DOHH2 (cell line): ENCODE data around the gene ANGPTL1.

Source experiments
- EZH2phosphoT487 ChIP-seq: fragments of 200-600 bp; sonication (generic); IDR thresholded peaks from 2 replicates; pipeline ENCODE4 v1.6.1; 2017; ENCODE audit warnings: borderline replicate concordance, mild to moderate bottlenecking, antibody characterized with exemption, low read length, moderate library complexity, mixed read lengths
- TF ChIP-seq, protein P1 (sequence below): fragments of 200-600 bp; sonication (generic); IDR thresholded peaks from one replicate; pipeline ENCODE4 v1.5.1; 2014; ENCODE audit warnings: antibody characterized with exemption, mild to moderate bottlenecking, low read depth, low read length; ENCODE audit not compliant: poor library complexity, severe bottlenecking

DNA sequence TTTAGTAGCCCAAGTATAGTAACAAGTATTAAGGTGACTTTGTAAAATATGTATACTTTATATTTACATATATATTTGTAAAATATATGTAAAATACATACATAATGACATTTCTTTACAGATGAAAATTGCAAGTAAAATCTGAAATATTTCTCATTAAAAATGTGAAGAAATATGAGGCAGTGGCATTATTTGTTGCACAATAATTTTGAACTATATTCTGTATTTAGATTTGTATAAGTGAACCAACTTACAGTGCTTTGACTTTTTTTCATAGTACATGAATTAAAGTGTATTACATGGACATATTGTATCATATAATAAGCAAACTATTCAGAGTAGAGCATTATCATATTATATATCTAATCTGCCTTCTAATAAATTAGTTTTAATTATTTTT lies 60.3 kb downstream of the ANGPTL1 start:
- TF ChIP-seq, protein P1, sequence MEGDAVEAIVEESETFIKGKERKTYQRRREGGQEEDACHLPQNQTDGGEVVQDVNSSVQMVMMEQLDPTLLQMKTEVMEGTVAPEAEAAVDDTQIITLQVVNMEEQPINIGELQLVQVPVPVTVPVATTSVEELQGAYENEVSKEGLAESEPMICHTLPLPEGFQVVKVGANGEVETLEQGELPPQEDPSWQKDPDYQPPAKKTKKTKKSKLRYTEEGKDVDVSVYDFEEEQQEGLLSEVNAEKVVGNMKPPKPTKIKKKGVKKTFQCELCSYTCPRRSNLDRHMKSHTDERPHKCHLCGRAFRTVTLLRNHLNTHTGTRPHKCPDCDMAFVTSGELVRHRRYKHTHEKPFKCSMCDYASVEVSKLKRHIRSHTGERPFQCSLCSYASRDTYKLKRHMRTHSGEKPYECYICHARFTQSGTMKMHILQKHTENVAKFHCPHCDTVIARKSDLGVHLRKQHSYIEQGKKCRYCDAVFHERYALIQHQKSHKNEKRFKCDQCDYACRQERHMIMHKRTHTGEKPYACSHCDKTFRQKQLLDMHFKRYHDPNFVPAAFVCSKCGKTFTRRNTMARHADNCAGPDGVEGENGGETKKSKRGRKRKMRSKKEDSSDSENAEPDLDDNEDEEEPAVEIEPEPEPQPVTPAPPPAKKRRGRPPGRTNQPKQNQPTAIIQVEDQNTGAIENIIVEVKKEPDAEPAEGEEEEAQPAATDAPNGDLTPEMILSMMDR: no peak
- TF ChIP-seq EZH2phosphoT487: no peak
